Heart left ventricle (tissue), 16 donors: ENCODE results near the gene FNTB. TPM values are rescaled to one million over a fixed set of nuclear protein-coding genes. Genes with fewer than 3 reads are reported as not detected.
A peak's percentile ranks its signal among the peaks of the same experiment; 100 is the strongest.

ENCODE experiments used
- ATAC-seq, 4 donors: fragments of 200-7000 bp; cut with Tn5 transposase; one replicate each; pipeline ENCODE4 v1.9.1; 2020 to 2022; ENCODE audit warnings: moderate library complexity in 4 of 4, mild to moderate bottlenecking in 3 of 4, moderate number of reproducible peaks in 1 of 4
- DNase-seq, 5 donors: peaks; one replicate each; pipeline ENCODE4 v3.0.0-alpha.2; 2020
- H3K27ac ChIP-seq, 12 donors: fragments of 200-600 bp; sonication (generic) in 4 of 12; one replicate each; pipeline versions ENCODE4 v1.5.0 to v1.8.0; 2016 to 2022; ENCODE audit warnings: mild to moderate bottlenecking in 2 of 12
- H3K27me3 ChIP-seq, 9 donors: fragments of 200-600 bp; sonication (generic) in 2 of 9; one replicate each; pipeline versions ENCODE4 v1.5.1 to v1.8.0; 2016 to 2022; ENCODE audit warnings: mild to moderate bottlenecking in 3 of 9
- H3K36me3 ChIP-seq, 9 donors: fragments of 200-600 bp; sonication (generic) in 2 of 9; one replicate each; pipeline versions ENCODE4 v1.5.0 to v1.8.0; 2018 to 2022; ENCODE audit warnings: mild to moderate bottlenecking in 2 of 9
- H3K4me1 ChIP-seq, 12 donors: fragments of 200-600 bp; sonication (generic) in 4 of 12; one replicate each; pipeline versions ENCODE4 v1.5.0 to v1.8.0; 2016 to 2022; ENCODE audit warnings: mild to moderate bottlenecking in 3 of 12
- H3K4me3 ChIP-seq, 12 donors: fragments of 200-600 bp; sonication (generic) in 4 of 12; one replicate each; pipeline versions ENCODE4 v1.5.0 to v1.8.0; 2017 to 2022; ENCODE audit warnings: mild to moderate bottlenecking in 9 of 12, moderate library complexity in 4 of 12
- H3K9me3 ChIP-seq, 12 donors: fragments of 200-600 bp; sonication (generic) in 4 of 12; one replicate each; pipeline versions ENCODE4 v1.5.0 to v1.8.0; 2016 to 2022; ENCODE audit warnings: mild to moderate bottlenecking in 1 of 12
- CTCF ChIP-seq, 12 donors: fragments of 200-600 bp; sonication (generic) in 4 of 12; IDR thresholded peaks; one replicate each; pipeline versions ENCODE4 v1.5.0 to v1.8.0; 2018 to 2022; ENCODE audit warnings: antibody characterized with exemption in 12 of 12, mild to moderate bottlenecking in 5 of 12
- POLR2A ChIP-seq, 2 donors: fragments of 450-650 bp; IDR thresholded peaks; one replicate each; pipeline ENCODE4 v1.6.1; 2017; ENCODE audit warnings: antibody characterized with exemption in 2 of 2, mild to moderate bottlenecking in 2 of 2, moderate library complexity in 2 of 2
- WGBS, 4 donors: extraction: QIAGEN DNeasy Blood & Tissue Kit in 2 of 4; methylation state at CpG; one replicate each; pipeline versions ENCODE4 v1.1.5 to v1.1.7; 2013 to 2018; 5-methylcytosine and 5-hydroxymethylcytosine counted together
- intact Hi-C, 10 donors: fragments of 100-400 bp; cut with DNase I; formaldehyde crosslinking; loops; one replicate each; pipeline versions ENCODE4 v1.11.1 to v1.14.2; 2022
- polyA plus RNA-seq, 2 donors: library from polyadenylated mRNA; stranded (reverse); fragments of 200-250 nt; gene quantifications; one replicate each; pipeline ENCODE4 v1.2.3, GENCODE V29; 2013
- total RNA-seq, 9 donors: library from RNA; depleted of rRNA in 2 of 9; stranded (reverse); fragments of >200 nt in 2 of 9; fragmentation: NEBNext Ultra II Directional in 3 of 9; extraction: Animal tissue kit (Norgen Biotek cat#: 25700) in 3 of 9; gene quantifications; one replicate each; pipeline versions ENCODE4 v1.1.0 to v1.2.4, GENCODE V29; 2016 to 2023
- donor health status: ischemic (EF 13 %, LVEDD 7.1; RV severe dilation, severe dysfunction).
- donor health status: healthy with polysubstance abuse.
- donor health status: DM: no; HTN: yes; CAD: no.
- donor health status: DM: no; HTN: no; CAD: no.
- donor health status: ischemic (EF 25% LVEDD 6.9; RV normal size, moderate dysfunction).
- donor health status: ischemic (EF 25% LVEDD 5.7; RV mildly dilated, moderate dysfunction).
- donor health status: healthy.
- donor health status: DM: yes; HTN: yes; CAD: no.
- donor health status: ischemic (EF 35%, LVEDD 5.7; RV mildly dilated, moderate dysfunction).
- donor health status: nonischemic (EF 11% LVEDD 7.7; RV severe dilation, severe dysfunction).
- donor health status: DM: yes; HTN: yes; CAD: no.
- donor health status: PGD.
- donor health status: ischemic (EF 29% LVEDD 5.4; RV normal size, mild dysfunction).
- donor health status: nonischemic (EF 23%, LVEDD 6.1; RV moderate dilation, normal function).

The FNTB gene
- total and polyA plus RNA-seq, 11 donors, result 10.5 to 22.5 (median 16.7) TPM

DNA sequence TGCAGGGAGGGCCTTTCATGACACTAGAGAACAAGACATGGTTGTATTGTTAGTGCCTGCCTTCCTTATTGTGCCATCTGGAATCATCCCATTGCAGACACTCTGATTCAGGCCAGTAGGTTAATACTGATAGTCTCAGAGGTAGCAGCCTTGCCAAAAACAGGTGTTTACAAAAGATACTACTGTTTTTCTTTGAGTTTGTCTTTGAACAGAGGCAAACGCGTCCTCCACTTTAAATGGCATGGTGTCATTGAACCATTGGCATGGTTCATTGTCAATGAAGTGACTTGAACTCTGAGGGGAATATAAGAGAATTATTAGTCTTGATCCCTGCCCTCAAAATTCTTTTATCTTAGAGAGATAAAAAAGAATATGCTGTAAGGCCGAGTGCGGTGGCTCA lies 4.2 kb downstream of the FNTB start:
- Histone ChIP-seq H3K27ac (no peak overlapping the region), H3K4me3 (no peak overlapping the region), H3K36me3 (no peaks in the 10 kb centered on the region), H3K4me1 (peaks cover 0 to 60% (median 14%) of the 10 kb centered on the region in 12 donors), H3K9me3 (no peaks in the 10 kb centered on the region), H3K27me3 (no peaks in the 10 kb centered on the region)
- ATAC-seq (no peak), DNase-seq (no peak)
- intact Hi-C loops, result no loop called here
- WGBS, 4 donors, result 89 to 92% (median 91%) methylated on average over 4 of the region's 4 CpGs
- no peak for TF ChIP-seq CTCF (IDR thresholded peaks at IDR 0.05)

DNA sequence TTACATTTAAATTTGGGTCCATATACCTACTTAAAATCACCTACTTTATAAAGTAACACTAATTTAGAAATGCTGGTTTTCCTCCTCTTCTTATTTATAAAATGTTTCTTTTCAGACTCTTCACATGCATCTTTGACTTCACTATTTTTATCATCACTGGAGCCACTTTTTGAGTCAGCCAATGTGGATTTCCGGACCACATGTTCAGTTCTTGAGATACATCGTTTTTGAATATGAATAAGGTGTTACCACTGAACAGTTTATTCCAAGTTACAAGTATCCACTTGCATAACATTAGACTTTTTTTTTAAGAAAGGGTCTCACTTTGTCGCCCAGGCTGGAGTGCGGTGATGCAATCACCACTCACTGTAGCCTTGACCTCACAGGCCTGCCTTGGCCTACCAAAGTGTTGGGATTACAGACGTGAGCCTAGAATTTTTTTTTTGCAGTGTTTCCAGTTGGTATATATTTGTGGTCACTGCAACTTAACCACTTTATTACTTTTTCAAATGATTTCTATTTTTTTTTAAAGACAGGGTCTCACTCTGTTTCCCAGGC lies 5.7 kb downstream of the FNTB start:
- Histone ChIP-seq H3K27me3 (no peaks in the 10 kb centered on the region), H3K36me3 (no peaks in the 10 kb centered on the region), H3K4me1 (peaks cover 0 to 53% (median 12%) of the 10 kb centered on the region in 12 donors), H3K4me3 (no peak overlapping the region), H3K9me3 (no peaks in the 10 kb centered on the region), H3K27ac (peak overlapping the region in 1 of 12 donors; percentile 77)
- ATAC-seq (no peak), DNase-seq (no peak)
- WGBS, 4 donors, result 84 to 90% (median 87%) methylated on average over 5 of the region's 5 CpGs
- intact Hi-C loops, result no loop called here
- TF ChIP-seq POLR2A (IDR thresholded peaks at IDR 0.05) (no peak), CTCF (IDR thresholded peaks at IDR 0.05) (no peak)

DNA sequence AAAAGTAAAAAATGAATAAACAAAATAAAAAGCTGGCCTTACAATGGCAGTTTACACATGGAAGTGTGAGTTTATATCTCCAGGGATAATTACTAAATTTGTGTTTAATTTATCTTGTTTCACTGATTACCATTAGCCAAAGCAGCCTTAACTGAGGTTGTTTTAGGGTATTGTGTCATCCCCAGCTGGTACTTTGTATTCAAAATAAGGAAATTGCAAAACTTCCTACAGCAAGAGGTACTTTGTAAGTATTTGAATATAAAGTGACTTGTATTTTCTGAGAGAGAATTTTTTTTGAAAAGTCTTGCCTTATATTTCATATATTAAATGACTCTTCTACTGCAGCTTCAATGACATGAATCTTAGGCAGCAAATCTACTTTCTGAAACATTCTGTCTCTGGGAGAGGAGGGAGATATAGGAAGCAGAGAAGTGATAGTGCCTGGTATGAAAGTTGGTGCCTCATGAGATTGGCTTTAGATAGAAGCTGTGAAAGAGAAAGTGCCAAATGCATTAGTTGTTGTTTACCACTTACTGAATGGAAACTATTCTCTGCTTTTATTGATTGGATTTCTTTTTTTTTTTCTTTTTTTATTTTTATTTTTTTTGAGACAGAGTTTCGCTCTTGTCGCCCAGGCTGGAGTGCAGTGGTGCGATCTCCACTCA lies 6.7 kb downstream of the FNTB start:
- DNase-seq, result no peak
- no peaks in the 10 kb centered on the region for H3K36me3 ChIP-seq
- TF ChIP-seq CTCF (IDR thresholded peaks at IDR 0.05) (no peak), POLR2A (IDR thresholded peaks at IDR 0.05) (no peak)
- H3K27ac ChIP-seq, result peak overlapping the region in 4 of 12 donors; percentile 0 to 77 (median 10)
- H3K9me3 ChIP-seq, result no peaks in the 10 kb centered on the region
- WGBS, 4 donors, result 94 to 99% (median 97%) methylated on average over 3 of the region's 3 CpGs
- no peaks in the 10 kb centered on the region for H3K27me3 ChIP-seq
- no peak for ATAC-seq
- peaks cover 0 to 43% (median 4%) of the 10 kb centered on the region in 12 donors for H3K4me1 ChIP-seq
- intact Hi-C loops, result no loop called here
- no peak overlapping the region for H3K4me3 ChIP-seq

GRCh38 chr14:64994540-64994939 lies 7.8 kb downstream of the FNTB start:
- DNase-seq, result no peak
- TF ChIP-seq POLR2A (IDR thresholded peaks at IDR 0.05) (no peak), CTCF (IDR thresholded peaks at IDR 0.05) (no peak)
- no peak for ATAC-seq
- H3K4me3 ChIP-seq, result no peak overlapping the region
- intact Hi-C loops, result no loop called here
- peaks cover 0 to 37% (median 0%) of the 10 kb centered on the region in 12 donors for H3K4me1 ChIP-seq
- H3K27me3 ChIP-seq, result no peaks in the 10 kb centered on the region
- H3K36me3 ChIP-seq, result no peaks in the 10 kb centered on the region
- peak overlapping the region in 1 of 12 donors; percentile 77 for H3K27ac ChIP-seq
- WGBS, 4 donors, result 93 to 97% (median 95%) methylated on average over 2 of the region's 2 CpGs
- H3K9me3 ChIP-seq, result no peaks in the 10 kb centered on the region
